Measurements from ENCODE around the gene CLRN1.

DNA sequence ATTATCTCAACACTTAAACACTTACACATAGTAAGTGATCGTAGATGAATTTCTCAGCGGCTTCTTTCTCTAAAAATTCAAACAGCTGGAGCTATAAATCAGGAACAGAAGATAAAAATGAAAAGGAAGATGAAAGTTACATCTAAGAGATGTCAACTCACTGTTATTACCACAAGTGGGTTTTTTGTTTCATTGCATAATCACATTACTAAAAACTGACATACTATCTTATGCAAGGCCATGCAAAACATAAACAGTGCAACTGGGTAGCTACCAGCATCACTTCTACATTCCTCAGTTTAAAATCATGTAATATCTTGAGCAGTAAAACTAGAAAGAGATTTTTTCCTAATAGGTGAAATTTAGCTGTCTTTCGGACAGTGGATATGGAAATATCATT lies 82.2 kb downstream of the CLRN1 start:
- TF ChIP-seq CTCF (IDR thresholded peaks at IDR 0.05): no peak
- TF ChIP-seq POLR2A (IDR thresholded peaks at IDR 0.05): no peak
